GM19463 (cell line): ENCODE data around the gene ADCY1.
"Not testable (repeated sequence)": the region's sequence is repeated elsewhere in the genome, so short reads cannot be mapped to it uniquely, and the experiment has no call there.

Source experiments
- ATAC-seq: cut with Tn5 transposase; IDR thresholded peaks from one replicate; pipeline ENCODE4 v1.9.1; 2021; ENCODE audit warnings: mild to moderate bottlenecking, moderate library complexity; ENCODE audit not compliant: unreplicated experiment

The ADCY1 gene

DNA sequence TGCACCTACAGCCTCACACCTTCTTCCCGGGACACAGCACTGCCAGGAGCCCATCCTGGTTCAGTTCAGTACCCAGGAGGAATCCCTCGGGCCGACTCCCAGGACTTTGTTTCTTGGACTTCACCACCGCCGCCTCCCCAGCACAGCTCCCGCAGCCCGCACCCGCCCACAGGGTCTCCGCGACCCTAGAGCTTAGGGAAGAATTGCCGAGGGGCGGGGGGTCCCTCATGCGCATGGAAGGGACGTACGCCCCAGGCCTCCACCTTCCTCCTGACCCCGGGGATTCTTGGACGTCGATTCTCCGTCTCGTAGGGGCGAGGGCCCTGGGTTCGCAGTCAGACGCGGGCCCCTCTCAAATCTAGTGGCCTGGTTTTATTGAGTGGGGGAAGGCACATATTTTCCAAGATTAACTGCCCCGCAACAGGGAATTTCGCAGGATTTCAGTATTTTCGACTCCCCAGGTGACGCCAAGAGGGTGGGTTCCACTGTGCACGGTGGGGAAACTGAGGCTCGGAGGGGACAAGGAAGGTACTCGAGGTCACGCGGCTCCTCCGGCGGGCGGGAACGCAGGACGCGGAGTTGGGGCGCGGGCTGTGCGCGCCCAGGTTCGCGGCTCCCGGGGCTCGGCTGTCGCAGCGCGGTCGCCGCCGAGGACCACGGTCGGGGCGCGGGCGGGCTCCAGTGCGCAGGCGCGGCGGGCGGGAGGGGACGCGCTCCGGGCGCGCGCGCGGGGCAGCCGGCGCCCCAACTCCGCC is at the start of gene ADCY1:
Gene ADCY1, plus strand, starts transcription at position 708 of the 755 bp plus-strand sequence. CDS start 176 bp downstream, outside the sequence.
- no peak for ATAC-seq

DNA sequence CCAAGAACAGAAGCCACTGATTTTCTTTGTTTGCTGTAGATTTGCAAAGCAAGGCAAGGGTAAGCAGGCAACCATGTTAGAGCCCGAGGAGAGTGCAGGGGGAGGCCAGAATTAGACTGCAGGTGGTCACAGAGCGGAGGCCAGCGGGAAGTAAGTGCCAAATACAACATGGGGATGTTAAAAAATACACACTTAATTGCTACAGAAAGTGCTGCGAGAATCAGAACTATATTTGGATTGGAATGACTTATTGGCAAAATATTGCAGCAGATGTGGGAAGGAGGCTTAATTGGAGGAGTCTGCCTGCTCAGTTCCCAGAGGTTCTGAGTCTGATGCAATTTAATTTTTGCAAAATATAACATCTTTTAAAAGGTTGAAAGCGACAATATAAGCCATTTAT is 49.7 kb upstream of the ADCY1 start:
- ATAC-seq: no peak

DNA sequence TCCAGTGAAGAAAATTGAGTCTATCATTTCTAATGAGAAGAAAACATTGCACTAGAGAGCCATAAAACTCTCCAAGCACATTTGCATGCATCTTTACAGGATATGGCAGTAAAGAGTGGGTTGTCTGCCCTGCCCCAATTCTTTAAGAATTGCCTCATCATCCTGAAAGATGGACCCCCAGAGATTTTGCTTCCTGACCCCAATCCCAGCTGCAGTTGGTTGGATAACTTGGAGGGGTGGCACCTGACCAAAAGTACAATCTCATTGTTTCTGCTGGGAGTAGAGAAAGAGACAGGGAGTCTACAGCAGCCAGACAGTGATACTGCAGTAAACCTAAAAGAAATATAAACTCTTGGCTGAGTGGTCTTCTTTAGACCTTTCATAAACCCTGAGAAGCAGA is 49.1 kb upstream of the ADCY1 start:
- no peak for ATAC-seq

DNA sequence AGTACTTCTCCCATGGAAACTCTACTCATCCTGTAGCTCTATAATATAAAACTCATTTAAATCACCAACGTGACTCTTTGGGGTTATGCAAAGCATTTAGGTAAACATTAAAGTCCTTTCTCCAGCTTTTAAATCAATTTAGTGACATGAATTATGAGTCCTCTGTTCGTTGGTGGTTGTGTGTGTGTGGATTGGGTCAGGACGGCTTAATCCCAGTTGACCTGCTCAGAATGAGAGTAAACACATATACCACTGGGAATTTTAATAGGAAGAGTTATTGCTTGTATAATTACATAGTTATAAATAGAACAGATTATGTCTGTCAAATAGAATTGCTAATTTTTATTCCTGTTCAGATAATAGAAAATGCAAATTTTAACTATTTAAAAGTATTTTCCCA is 30.7 kb upstream of the ADCY1 start:
- ATAC-seq: no peak

DNA sequence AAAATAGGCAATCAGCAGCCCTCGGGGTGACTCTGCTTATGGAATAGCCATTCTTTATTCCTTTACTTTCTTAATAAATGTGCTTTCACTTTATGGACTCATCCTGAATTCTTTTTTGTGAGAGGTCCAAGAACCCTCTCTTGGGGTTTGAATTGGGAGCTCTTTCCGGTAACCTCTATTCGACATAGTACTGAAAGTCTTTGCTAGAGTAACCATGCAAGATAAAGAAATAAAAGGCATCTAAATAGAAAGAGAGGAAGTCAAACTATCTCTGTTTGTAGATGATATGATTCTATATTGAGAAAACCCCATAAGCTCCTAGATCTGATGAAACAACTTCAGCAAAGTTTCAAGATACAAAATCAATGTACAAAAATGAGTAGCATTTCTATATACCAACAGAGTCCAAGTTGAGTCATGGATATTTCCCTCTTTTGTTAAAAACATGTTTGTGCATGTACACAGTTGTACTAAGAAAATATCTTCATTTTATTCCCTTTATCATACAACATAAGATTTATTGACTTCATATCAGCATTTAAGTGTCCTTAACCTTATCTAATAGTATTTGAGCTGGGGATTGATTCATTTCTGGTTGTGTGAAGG is 29.0 kb upstream of the ADCY1 start:
- not testable (repeated sequence) for ATAC-seq

DNA sequence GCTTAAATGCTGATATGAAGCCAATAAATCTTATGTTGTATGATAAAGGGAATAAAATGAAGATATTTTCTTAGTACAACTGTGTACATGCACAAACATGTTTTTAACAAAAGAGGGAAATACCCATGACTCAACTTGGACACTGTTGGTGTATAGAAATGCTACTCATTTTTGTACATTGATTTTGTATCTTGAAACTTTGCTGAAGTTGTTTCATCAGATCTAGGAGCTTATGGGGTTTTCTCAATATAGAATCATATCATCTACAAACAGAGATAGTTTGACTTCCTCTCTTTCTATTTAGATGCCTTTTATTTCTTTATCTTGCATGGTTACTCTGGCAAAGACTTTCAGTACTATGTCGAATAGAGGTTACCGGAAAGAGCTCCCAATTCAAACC is 25.3 kb upstream of the ADCY1 start:
- ATAC-seq: not testable (repeated sequence)

DNA sequence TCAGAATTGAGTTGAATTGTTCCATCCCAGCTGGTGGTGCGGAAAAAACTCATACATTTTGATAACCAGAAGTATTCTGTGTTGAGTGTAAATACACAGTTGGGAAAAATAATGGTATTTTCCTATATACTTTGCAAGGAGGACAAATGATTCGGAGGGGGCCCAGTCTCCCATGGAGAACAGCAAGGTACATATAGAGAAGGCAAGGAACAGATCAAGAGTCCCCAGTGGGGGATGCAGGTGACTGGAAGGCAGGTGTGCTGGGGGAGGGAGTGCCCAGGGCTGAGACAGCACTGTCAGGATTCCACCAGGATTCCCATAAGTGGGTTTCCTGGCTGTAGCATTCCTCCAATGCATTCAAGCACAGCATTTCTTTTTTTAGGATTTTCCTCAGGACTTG is 10.8 kb upstream of the ADCY1 start:
- no peak for ATAC-seq

DNA sequence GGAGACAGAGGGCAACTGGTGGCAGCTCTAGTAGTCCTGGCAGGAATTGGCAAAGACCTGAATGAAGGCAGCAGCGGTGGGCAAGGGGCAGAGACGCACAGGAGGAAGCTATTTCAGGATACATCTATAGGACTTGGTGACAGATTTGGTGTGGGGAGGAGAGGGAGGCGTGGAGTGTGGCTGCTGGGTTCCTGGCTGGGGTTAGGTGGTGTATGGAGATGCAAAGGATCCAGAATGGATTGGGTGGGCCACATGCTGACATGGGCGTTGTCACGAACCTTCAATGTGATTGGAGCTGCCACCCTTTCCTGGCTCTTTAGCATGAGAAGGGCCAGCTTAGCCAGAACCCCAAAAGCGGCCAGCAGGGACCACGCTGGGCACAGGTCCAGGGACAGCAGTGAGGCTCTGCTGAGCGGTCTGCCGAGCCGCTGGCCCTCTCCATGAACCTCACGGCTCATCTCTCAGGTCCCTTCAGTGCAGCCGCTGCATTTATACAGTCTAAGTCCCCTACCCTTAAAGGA is 10.2 kb upstream of the ADCY1 start:
- ATAC-seq: no peak

DNA sequence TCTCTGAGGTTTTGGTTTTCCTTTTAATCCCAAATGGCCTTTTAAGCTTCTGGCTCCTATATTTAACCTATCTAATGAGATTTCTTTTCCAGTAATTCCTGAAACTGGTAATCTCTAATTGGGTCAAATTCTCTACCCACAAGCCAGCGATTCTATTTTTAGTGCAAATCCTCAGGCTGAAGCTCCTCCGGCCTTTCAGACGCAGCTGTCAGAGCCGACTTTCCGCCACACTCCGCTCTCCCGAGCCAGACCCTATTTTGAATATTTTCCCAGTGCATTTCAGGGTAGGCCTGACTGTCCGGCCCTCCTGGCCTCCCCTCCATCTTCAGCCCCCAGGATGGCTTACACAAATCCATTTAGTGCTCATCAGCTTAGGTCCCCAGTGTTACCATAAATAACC is 9.7 kb upstream of the ADCY1 start:
- no peak for ATAC-seq

DNA sequence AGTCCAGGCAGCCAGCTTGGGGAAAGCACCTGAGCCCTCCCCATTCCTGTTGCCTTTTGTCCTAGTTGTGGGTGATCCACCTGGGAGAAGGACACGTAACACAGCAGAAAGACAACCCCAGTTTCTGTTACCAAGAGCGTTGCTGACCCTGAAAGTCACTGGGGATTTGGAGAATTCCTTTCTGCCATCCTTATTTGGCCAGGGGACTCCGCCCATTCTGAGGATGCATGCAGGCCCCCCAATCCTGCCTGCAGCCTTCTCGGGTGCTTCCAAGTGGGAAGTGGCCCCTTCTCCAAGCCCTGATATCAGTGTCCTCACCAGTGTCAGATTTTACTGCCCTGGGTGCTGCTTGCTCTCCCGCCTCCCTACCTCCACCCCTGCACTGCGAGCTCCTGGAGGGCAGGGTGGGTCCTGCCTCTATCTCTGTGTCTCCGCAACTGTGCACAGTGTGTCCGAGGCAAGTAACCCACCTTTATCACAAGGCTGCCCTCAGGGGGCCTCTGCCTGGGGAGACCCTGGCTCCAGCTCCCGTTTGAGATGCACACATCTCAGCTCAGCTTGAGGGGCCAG is 9.2 kb upstream of the ADCY1 start:
- ATAC-seq: no peak

DNA sequence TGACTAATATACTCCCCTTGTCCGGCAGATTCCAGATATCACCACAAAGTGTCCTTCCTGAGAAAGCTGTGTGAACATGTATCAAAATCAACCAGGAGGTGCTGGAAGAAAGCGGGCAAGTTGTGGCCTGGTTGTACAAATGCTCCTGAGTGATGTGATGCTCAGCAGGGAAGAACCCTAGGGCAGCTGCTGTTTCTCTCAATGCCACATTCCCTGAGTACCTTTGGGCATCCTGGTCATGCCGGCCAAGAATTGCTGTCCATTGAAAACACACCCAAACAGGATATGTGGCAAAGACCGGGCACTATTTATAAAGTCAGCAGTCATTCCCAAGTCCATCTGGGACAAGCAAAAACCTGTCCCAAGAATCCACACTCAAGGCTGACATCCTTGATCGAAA is 7.8 kb upstream of the ADCY1 start:
- no peak for ATAC-seq

DNA sequence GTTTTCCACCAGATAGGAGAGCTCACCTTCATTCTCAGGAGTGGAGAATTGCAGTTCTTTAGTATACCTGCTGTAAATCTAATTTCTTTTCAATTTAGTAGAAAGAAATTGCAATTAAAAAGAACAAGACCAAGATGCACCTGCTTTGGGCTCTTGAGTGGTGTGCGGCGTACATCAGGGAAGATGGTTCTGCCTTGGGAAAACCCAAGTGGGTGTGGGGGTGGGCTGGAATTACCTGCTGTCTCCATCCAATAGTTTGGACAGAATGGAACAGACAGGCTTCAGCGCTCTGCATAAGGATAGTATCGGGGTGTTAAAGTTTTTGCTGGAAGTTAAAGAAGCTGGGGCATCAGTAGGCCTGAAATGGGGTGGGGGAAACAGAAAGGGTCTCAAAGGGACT is 7.2 kb upstream of the ADCY1 start:
- ATAC-seq: no peak

DNA sequence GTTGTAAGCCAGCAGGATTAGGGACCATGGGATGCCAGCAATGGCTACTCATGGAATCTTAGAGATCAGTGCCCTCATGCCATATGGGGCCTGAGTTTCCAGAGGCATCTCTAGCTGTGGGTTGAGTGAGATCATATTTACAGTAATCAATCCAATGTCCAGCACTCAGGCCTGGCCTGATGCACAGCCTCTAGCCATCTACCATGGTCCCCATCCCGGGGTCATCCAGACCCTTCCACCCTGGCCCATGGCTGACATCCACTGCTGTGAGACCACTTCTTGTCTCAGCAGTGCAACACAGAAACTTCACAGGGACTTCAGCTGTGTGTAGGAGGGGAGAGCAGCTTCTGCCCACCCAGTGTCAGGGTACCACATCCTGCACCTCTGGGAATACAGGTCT is 6.5 kb upstream of the ADCY1 start:
- no peak for ATAC-seq

DNA sequence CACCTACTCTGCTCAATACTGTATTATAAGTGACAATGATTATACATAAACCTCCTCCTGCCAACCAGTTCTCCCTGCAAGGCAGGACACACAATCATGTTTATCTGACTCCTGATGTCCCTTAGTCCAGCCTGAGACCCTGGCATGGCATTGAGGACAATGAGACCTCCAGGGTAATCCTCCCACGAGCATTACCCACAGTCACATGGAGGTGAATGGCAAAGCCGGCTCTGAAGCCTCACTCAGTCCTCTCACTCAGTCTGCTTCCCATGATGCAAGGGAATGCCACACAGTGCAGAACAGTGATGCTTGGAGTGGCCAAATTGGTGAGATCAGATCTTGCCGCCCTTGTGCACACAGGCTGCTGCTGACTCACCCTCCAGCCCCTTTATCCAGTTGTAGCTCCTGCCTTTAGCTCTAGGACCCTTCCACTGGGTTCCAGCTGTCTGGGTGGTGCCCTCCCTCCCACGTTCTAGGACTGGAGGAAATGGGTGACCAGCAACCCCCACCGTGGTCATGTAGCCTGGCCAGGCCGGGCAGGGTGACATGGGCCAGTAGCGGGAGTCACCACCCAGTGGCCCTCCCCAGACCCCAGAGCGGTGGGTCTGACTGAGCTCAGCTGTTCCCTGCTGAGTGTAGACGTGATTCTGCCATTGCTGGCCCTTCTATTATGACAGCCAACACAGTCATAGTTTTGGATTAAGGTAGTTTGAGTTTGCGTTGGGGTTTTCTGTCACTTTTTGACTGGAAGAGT is 5.5 kb upstream of the ADCY1 start:
- no peak for ATAC-seq

DNA sequence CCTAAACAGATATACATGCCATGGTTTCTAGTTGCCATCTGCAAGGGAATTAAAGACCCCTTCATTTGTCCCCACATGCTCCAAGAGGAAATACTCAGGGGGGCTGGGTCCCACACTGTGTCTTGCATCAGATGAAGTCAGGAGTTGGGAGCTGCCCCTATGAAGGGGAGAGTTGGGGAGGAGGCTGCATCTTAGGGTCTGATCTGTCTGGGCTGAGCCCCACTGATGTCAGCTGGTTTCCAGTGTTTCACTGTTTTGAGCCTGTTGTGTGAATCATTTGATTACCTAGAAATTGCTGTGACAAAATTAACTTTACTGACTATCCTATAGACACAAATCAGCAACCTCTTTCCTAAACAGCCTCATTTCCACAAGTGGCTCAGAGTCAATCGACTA is 4.9 kb upstream of the ADCY1 start:
- ATAC-seq: no peak

DNA sequence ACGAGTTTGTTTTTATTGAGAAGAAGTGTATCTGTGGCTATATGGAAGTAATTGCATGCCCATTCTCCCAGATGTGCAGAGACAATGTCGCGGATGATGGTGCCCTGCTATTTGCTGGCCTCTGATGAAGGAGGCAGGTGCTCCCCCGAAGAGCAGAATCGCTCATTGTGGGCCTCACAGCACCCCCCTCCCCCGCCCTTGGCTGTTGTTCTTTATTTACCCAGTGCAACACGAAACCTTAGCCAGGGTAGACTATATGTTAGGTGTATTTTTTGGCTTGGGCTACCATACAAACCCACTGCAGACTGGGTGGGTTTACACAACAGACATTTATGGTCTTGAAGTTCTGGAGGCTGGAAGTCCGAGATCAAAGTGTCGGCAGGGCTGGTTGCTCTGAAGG is 3.4 kb upstream of the ADCY1 start:
- ATAC-seq: no peak

DNA sequence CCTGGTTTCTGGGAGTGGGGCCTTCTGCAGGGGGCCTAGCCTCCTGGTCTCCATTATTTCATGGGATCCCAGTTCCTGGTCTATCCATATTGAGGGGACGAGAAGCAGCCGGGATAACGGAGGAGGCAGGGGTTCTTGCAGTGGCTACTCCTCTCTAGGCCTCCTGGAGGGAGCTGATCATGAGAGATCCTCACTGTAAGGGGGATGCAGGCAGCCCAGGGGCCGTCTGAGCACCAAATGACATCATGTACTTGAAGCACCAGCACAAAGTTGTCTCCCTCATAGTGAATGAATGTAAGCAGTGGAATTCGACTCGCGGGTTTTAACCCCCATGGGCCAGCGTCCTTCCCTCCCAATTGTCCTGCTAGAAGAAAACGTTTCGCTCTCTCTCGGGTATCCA is 964 bp upstream of the ADCY1 start:
- ATAC-seq: no peak

DNA sequence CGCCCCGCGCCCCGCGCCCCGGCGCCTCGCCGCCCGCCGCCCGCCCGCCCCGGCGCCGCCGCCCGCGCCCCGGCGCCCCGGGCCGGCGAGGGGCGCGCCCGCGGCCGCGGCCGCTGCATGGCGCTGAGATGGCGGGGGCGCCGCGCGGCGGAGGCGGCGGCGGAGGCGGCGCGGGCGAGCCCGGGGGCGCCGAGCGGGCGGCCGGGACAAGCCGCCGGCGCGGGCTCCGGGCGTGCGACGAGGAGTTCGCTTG is 174 bp downstream of the ADCY1 start:
- no peak for ATAC-seq

DNA sequence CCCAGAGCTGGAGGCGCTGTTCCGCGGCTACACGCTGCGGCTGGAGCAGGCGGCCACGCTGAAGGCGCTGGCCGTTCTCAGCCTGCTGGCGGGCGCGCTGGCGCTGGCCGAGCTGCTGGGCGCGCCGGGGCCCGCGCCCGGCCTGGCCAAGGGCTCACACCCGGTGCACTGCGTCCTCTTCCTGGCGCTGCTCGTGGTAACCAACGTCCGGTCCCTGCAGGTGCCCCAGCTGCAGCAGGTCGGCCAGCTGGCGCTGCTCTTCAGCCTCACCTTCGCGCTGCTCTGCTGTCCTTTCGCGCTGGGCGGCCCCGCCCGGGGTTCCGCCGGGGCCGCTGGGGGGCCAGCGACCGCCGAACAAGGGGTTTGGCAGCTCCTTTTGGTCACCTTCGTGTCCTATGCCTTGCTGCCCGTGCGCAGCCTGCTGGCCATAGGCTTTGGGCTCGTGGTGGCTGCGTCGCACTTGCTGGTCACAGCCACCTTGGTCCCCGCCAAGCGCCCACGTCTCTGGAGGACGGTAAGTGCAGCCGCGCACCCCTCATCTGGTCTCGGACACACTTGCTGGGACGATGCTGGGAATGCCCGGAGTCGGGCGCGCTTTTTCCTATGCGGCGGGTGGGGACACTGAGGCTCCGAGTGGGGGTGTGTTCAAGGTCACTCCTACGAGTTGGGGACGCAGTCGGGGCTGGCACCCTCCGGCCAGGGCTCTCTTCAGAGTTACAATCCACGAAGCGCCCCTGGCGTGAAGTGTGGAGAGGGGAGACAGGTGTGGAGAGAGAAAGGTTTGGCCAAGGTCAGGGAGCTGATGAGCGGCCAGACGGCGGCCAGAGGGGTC is 717 bp downstream of the ADCY1 start:
- ATAC-seq: peak; percentile 54

DNA sequence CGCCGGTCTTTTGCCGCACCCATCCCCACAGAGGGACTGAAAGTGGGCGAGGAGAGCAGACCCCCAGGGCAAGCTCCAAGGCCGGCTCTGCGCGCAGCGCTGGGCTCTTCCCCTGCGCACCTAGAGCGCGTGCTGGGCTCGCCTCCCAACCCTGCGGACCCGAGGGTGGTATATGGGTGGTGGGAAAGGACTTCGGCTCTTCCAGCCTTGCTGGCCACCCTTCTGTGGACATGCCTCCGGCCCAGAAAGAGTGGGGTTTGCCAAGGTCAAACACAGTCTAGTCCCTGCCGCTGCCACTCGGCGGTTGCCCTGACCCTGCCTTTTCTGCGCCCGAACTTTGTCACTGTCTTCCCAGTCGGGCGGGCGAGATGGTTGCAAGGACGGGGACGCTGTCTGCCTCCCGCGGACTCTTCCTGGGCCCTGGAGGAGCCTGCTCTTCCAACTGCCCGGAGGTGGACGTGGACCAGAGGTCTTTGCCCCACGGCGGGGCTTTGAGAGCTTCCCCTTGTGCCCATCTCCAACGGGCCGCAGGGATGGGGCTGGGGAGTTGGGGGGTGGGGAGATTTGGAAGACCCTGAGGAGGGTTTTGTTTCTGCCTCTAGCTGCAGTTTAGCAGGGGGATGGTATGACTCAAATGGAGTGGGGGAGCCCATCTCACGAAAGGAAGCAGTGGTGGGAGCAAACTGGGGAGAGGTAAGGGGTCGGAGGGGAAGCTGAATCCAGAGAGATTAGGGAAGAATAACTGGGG is 1.5 kb downstream of the ADCY1 start:
- ATAC-seq: no peak
